Measurements from ENCODE around the gene UBE2J1.

Gene UBE2J1

GRCh38 chr6:89387516-89388201 is 35.1 kb upstream of the UBE2J1 start:
- Histone ChIP-seq H3K4me1 (ENCODE audit: control insufficient read depth in 1 of 2, insufficient read depth in 2 of 2, low read length in 2 of 2) (peaks cover 0 to 3% of the 10 kb centered on the region in 2 experiments), H2BK5ac (ENCODE audit: low read depth, low read length, poor library complexity) (no peak overlapping the region), H3K27ac (ENCODE audit: low read depth, low read length) (no peak overlapping the region), H3K9me3 (ENCODE audit: insufficient read depth, low read depth, low read length) (no peaks in the 10 kb centered on the region), H4K12ac (ENCODE audit: low read depth, low read length) (no peak overlapping the region), H2AFZ (ENCODE audit: insufficient read depth, low read length, poor library complexity) (no peak overlapping the region), H3K4ac (ENCODE audit: low read depth, low read length) (no peak overlapping the region), H3K79me1 (ENCODE audit: low read length) (no peaks in the 10 kb centered on the region), H3K27me3 (ENCODE audit: insufficient read depth, low read length) (no peaks in the 10 kb centered on the region), H3K23ac (ENCODE audit: low read length) (no peak overlapping the region), H4K8ac (ENCODE audit: low read depth, low read length) (no peak overlapping the region), H3K18ac (ENCODE audit: low read length) (no peak overlapping the region), H2AK5ac (ENCODE audit: low read length) (no peak overlapping the region), H2BK12ac (ENCODE audit: low read length) (no peak overlapping the region), H2BK120ac (ENCODE audit: insufficient read depth, low read length, poor library complexity) (no peak overlapping the region), H4K91ac (ENCODE audit: low read depth, low read length) (no peak overlapping the region), H3K4me2 (ENCODE audit: low read length) (no peak overlapping the region), H3K36me3 (ENCODE audit: control insufficient read depth in 1 of 2, insufficient read depth in 2 of 2, low read length in 2 of 2) (no peaks in the 10 kb centered on the region), H3K14ac (ENCODE audit: low read length) (no peak overlapping the region), H3K9ac (ENCODE audit: low read length) (no peak overlapping the region), H3K4me3 (ENCODE audit: low read depth, low read length) (no peak overlapping the region), H3K79me2 (ENCODE audit: control insufficient read depth, insufficient read depth, low read length, poor library complexity) (no peaks in the 10 kb centered on the region)
- no CpG with 5 or more reads among the region's 9 CpGs for WGBS (ENCODE audit: extremely low coverage, insufficient coverage, insufficient read length)
- DNase-seq, result no peak

- no peak overlapping the region for H3K4ac ChIP-seq (ENCODE audit: low read depth, low read length)
- no peak overlapping the region for H3K14ac ChIP-seq (ENCODE audit: low read length)
- no peak overlapping the region for H4K91ac ChIP-seq (ENCODE audit: low read depth, low read length)
- no peaks in the 10 kb centered on the region for H3K79me2 ChIP-seq (ENCODE audit: control insufficient read depth, insufficient read depth, low read length, poor library complexity)
- H2BK5ac ChIP-seq (ENCODE audit: low read depth, low read length, poor library complexity), result no peak overlapping the region
- H3K27ac ChIP-seq (ENCODE audit: low read depth, low read length), result no peak overlapping the region
- no peak overlapping the region for H2AFZ ChIP-seq (ENCODE audit: insufficient read depth, low read length, poor library complexity)
- H2BK12ac ChIP-seq (ENCODE audit: low read length), result no peak overlapping the region
- H3K9me3 ChIP-seq (ENCODE audit: insufficient read depth, low read depth, low read length), result no peaks in the 10 kb centered on the region
- H4K12ac ChIP-seq (ENCODE audit: low read depth, low read length), result no peak overlapping the region
- no peak overlapping the region for H3K18ac ChIP-seq (ENCODE audit: low read length)
- no peak overlapping the region for H3K4me3 ChIP-seq (ENCODE audit: low read depth, low read length)
- H3K27me3 ChIP-seq (ENCODE audit: insufficient read depth, low read length), result no peaks in the 10 kb centered on the region
- H3K79me1 ChIP-seq (ENCODE audit: low read length), result no peaks in the 10 kb centered on the region
- H3K9ac ChIP-seq (ENCODE audit: low read length), result no peak overlapping the region
- DNase-seq, result no peak
- no peak overlapping the region for H3K23ac ChIP-seq (ENCODE audit: low read length)
- no peak overlapping the region for H4K8ac ChIP-seq (ENCODE audit: low read depth, low read length)
- H3K4me1 ChIP-seq (ENCODE audit: control insufficient read depth in 1 of 2, insufficient read depth in 2 of 2, low read length in 2 of 2), result peaks cover 0 to 3% of the 10 kb centered on the region in 2 experiments
- H3K36me3 ChIP-seq (ENCODE audit: control insufficient read depth in 1 of 2, insufficient read depth in 2 of 2, low read length in 2 of 2), result no peaks in the 10 kb centered on the region
- no peak overlapping the region for H2BK120ac ChIP-seq (ENCODE audit: insufficient read depth, low read length, poor library complexity)
- H2AK5ac ChIP-seq (ENCODE audit: low read length), result no peak overlapping the region
- no CpG with 5 or more reads among the region's 6 CpGs for WGBS (ENCODE audit: extremely low coverage, insufficient coverage, insufficient read length)
- H3K4me2 ChIP-seq (ENCODE audit: low read length), result no peak overlapping the region
Observed at GRCh38 chr6:89386917-89387491, 34.5 kb upstream of the UBE2J1 start.

GRCh38 chr6:89385846-89386245 is 33.3 kb upstream of the UBE2J1 start:
- WGBS (ENCODE audit: extremely low coverage, insufficient coverage, insufficient read length), result no CpG with 5 or more reads among the region's 7 CpGs
- no peak overlapping the region for H2BK12ac ChIP-seq (ENCODE audit: low read length)
- no peak for DNase-seq
- no peaks in the 10 kb centered on the region for H3K9me3 ChIP-seq (ENCODE audit: insufficient read depth, low read depth, low read length)
- no peaks in the 10 kb centered on the region for H3K79me1 ChIP-seq (ENCODE audit: low read length)
- no peaks in the 10 kb centered on the region for H3K27me3 ChIP-seq (ENCODE audit: insufficient read depth, low read length)
- H2BK5ac ChIP-seq (ENCODE audit: low read depth, low read length, poor library complexity), result no peak overlapping the region
- H2AFZ ChIP-seq (ENCODE audit: insufficient read depth, low read length, poor library complexity), result no peak overlapping the region
- no peaks in the 10 kb centered on the region for H3K79me2 ChIP-seq (ENCODE audit: control insufficient read depth, insufficient read depth, low read length, poor library complexity)
- no peak overlapping the region for H3K23ac ChIP-seq (ENCODE audit: low read length)
- no peak overlapping the region for H3K14ac ChIP-seq (ENCODE audit: low read length)
- no peak overlapping the region for H3K9ac ChIP-seq (ENCODE audit: low read length)
- H3K36me3 ChIP-seq (ENCODE audit: control insufficient read depth in 1 of 2, insufficient read depth in 2 of 2, low read length in 2 of 2), result no peaks in the 10 kb centered on the region
- H2AK5ac ChIP-seq (ENCODE audit: low read length), result no peak overlapping the region
- H3K18ac ChIP-seq (ENCODE audit: low read length), result no peak overlapping the region
- H3K4me2 ChIP-seq (ENCODE audit: low read length), result no peak overlapping the region
- H4K8ac ChIP-seq (ENCODE audit: low read depth, low read length), result no peak overlapping the region
- H4K12ac ChIP-seq (ENCODE audit: low read depth, low read length), result no peak overlapping the region
- H4K91ac ChIP-seq (ENCODE audit: low read depth, low read length), result no peak overlapping the region
- H3K4ac ChIP-seq (ENCODE audit: low read depth, low read length), result no peak overlapping the region
- H3K27ac ChIP-seq (ENCODE audit: low read depth, low read length), result no peak overlapping the region
- H2BK120ac ChIP-seq (ENCODE audit: insufficient read depth, low read length, poor library complexity), result no peak overlapping the region
- H3K4me3 ChIP-seq (ENCODE audit: low read depth, low read length), result no peak overlapping the region
- H3K4me1 ChIP-seq (ENCODE audit: control insufficient read depth in 1 of 2, insufficient read depth in 2 of 2, low read length in 2 of 2), result peaks cover 0 to 3% of the 10 kb centered on the region in 2 experiments

- no CpG with 5 or more reads among the region's 5 CpGs for WGBS (ENCODE audit: extremely low coverage, insufficient coverage, insufficient read length)
- Histone ChIP-seq H3K4ac (ENCODE audit: low read depth, low read length) (no peak overlapping the region), H3K14ac (ENCODE audit: low read length) (no peak overlapping the region), H3K79me2 (ENCODE audit: control insufficient read depth, insufficient read depth, low read length, poor library complexity) (no peaks in the 10 kb centered on the region), H4K12ac (ENCODE audit: low read depth, low read length) (no peak overlapping the region), H2AFZ (ENCODE audit: insufficient read depth, low read length, poor library complexity) (no peak overlapping the region), H4K8ac (ENCODE audit: low read depth, low read length) (no peak overlapping the region), H3K4me3 (ENCODE audit: low read depth, low read length) (no peak overlapping the region), H3K36me3 (ENCODE audit: control insufficient read depth in 1 of 2, insufficient read depth in 2 of 2, low read length in 2 of 2) (no peaks in the 10 kb centered on the region), H3K79me1 (ENCODE audit: low read length) (no peaks in the 10 kb centered on the region), H3K9ac (ENCODE audit: low read length) (no peak overlapping the region), H4K91ac (ENCODE audit: low read depth, low read length) (no peak overlapping the region), H2AK5ac (ENCODE audit: low read length) (no peak overlapping the region), H3K18ac (ENCODE audit: low read length) (no peak overlapping the region), H3K9me3 (ENCODE audit: insufficient read depth, low read depth, low read length) (no peaks in the 10 kb centered on the region), H3K27ac (ENCODE audit: low read depth, low read length) (no peak overlapping the region), H3K23ac (ENCODE audit: low read length) (no peak overlapping the region), H2BK120ac (ENCODE audit: insufficient read depth, low read length, poor library complexity) (no peak overlapping the region), H3K27me3 (ENCODE audit: insufficient read depth, low read length) (no peaks in the 10 kb centered on the region), H3K4me1 (ENCODE audit: control insufficient read depth in 1 of 2, insufficient read depth in 2 of 2, low read length in 2 of 2) (peaks cover 0 to 3% of the 10 kb centered on the region in 2 experiments), H2BK12ac (ENCODE audit: low read length) (no peak overlapping the region), H2BK5ac (ENCODE audit: low read depth, low read length, poor library complexity) (no peak overlapping the region), H3K4me2 (ENCODE audit: low read length) (no peak overlapping the region)
- DNase-seq, result no peak
Observed at GRCh38 chr6:89385156-89385667, 32.7 kb upstream of the UBE2J1 start.

Data from trophoblast cell (in vitro differentiated cells and primary cell).